NOMO-1 (cell line): ENCODE measurements around the gene PPP1R14B.

Source experiments
- DNase-seq, 2 experiments: peaks; one replicate each; lab custom pipeline; 2025; ENCODE audit not compliant: unreplicated experiment in 2 of 2; lab: John Stamatoyannopoulos, UW

The PPP1R14B gene

DNA sequence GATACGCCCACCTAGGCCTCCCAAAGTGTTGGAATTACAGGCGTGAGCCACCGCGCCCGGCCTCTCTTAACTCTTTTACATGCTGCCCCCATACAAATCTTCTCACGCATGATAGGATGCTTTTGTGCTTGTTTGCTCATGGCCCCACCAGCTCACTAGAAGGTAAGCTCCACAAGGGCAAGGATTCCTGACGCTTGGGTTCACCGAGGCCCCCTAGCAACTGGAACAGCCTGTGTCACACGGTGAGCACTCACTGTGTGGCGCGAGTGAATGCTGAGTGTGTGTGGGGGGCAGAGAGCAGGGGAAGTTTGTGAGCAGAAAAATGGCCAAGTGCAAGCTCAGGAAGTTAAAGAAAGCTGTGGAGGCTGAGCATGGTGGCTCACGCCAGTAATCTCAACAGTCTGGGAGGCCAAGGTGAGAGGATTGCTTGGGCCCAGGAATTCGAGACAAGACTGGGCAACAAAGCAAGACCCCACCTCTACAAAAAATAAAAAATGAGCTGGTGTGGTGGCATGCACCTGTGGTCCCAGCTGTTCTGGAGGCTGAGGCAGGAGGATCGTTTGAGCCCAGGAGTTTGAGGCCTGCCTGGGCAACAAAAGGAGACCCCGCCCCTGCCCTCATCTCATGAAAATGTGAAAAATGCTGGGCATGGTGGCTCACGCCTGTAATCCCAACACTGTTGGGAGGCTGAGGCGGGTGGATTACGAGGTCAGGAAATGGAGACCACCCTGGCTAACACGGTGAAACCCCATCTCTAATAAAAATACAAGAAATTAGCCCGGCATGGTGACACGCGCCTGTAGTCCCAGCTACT, 35.4 kb upstream of the PPP1R14B start:
- no peak for DNase-seq

DNA sequence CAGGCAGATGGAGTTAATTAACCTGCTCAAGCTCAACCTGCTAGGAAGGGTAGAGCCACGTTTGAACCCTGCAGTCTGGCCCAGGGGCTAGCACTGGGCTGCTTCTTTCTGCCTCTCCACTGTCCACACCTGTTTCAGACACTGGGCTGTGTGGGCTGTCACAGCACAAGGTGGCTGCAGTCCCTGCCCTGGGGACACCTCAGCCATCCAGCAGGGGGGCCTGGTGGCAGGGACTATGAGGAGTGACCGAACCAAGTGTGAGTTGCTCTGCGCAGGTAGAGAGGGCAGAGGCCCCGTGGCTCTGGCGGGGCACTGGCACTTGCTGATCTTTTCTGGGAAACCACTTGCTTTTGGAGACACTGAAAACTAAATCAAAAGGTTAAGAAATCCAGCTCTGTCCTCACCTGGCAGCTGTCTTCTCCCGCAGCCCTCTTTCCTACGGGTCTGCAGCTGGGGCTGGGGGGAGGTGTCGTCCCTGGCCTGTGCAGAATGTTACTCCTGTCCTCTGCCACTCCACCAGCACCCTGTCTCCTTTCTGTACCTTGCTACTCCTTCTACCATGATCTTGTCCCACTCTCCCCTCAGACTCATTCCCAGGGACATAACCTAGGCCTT, 31.9 kb upstream of the PPP1R14B start:
- no peak for DNase-seq

DNA sequence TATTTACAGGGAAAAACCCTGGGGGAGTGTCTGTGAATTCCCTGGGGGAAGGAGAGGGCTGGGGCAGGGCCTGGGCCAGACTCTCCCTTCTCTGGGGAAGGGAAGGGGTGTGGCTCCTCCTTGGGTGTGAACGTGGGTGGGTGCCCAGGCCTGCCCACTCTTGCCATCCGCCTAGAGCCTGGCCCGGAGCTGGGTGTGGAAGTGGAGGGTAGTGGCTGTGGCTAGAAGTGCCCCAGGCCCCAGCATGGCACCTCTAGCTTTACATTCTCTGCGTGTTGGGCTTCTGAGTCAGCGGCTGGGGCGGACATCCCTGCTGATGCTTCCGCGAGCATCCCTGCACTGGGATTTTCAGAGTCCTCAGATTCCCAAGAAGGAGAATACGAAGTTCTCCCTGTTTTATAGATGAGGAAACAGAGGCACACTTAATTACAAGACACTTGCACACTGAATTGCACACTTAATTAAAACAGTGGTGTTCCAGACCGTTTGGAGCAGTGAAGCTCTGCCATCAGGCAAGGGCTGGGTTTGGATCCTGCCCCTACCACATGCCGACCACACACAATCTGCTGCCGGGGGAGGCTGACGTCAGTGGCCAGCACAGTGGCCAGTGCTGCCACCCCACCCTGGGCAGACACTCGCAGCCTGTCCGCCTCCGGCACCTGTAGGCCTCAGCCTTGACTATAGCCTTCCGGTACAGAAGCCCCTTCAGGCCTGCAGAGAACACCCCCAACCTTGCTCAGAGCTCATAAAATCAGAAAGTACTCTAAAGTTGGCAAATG, 30.1 kb upstream of the PPP1R14B start:
- no peak for DNase-seq

DNA sequence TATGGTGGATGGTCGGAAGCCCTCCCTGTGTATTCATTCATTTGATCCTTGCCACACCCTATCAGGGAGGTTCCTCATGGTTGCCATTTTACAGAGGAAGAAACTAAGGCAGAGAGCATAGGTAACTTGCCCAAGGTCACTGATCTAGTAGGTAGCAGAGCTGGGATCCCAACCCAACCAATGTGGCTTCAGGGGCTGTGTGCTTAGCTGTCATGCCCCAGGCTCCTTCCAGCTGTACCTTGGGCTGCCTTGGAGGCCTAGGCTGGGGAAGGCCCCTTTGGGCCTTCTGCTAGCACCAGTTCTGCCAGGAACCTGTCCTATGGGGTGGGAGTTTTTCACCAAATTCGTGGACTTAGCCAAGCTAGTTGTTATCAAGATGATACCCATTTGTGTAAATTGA, 29.1 kb upstream of the PPP1R14B start:
- no peak for DNase-seq

DNA sequence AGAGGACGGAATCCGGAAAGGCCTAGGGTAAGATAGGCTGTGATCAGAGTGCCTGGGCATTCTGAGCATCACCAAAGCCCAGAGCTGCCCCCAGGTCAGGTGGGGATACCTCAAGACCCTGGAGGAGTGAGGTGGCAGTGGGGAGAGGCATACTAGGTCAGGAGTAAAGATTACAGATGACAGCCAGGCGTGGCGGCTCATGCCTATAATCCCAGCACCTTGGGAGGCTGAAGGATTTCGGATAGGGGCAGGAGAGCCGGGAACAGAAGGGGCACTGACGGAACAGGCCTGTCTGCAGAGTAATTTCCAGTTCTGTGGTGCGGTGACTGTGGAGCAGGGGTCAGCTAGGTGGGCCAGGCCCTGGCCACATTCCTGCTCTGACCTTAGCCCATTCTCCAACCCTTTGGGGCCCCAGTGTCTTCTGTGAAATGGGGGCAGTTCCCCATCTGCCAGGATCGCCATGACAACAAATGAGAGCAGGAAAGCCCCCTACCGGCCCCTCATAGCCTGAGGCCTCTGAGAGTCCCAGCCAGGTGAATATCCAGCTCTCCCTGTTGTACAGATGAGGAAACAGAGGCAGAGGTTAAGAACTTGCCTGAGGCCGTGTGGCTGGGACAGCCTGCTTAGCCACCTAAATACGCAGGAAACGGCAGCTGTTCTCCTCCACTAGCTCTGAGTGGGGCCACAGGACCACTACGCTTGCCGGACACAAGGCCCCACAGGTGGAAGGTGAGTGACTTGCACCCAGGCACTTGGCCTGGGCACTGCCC, 28.5 kb upstream of the PPP1R14B start:
- DNase-seq, result no peak

DNA sequence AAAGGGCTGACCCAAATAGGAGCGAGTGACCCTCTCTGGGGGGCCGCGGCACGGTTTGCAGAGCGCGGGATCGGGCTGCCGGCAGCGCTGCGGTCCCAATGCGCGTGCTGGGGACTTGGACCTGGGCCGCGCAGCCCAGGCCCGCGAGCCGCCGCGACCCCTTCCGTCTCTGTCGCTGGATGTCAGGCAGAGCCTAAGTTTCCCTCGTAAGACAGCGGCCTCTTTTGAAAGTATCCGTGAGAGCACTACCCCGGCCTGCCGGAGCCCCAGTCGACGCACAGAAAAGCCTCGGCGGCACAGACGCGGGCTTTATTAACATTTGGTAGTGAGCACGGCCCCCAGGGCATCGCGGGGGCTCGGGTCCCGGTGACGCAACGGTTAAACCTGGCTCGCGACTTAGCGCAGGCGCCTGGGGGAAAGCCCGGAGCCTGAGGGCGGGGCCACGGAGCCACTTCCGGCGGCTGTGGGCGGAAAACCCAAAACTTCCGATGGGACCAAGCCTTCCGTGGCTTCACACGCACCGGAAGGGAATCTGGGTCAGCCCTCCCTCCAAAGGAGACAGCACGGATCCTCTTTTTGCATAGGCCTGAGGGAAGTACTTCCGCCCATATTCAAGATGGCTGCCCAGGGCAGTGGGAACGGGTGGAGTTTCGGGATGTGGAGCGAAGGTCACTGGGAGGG, 22.9 kb upstream of the PPP1R14B start:
- peak; percentile 98 to 99 for DNase-seq

DNA sequence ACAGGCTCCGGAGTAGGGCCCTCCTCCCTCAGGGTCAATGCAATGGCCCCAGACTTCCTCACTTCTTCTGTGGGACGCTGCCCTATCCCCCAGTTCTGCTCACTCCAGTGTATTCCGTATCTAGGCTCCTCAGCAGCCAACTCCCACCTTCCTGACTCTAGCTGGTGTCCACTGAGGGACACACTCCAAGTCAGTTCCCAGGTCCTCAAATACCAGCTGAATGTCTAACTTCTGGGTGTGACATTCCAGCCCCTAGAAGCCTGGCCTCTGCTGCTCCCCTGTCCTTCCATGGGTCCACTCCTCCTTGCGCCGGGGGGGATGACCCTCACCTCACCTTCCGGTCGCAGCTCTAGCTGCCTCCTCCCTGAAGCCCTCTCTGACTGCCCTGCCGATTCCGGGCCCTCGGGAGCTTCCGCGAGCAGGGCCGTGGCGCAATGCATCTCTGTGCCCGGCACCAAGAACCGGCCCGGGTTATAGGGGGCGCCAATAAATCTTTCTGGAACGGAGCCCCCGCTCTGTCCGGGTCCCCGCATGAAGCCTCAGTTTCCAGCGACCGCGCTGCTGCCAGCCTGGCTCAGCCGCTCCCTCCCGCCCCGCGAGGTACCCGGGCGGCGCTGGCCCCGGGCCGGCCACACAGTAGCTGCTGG, 22.3 kb upstream of the PPP1R14B start:
- peak; percentile 37 to 59 for DNase-seq

DNA sequence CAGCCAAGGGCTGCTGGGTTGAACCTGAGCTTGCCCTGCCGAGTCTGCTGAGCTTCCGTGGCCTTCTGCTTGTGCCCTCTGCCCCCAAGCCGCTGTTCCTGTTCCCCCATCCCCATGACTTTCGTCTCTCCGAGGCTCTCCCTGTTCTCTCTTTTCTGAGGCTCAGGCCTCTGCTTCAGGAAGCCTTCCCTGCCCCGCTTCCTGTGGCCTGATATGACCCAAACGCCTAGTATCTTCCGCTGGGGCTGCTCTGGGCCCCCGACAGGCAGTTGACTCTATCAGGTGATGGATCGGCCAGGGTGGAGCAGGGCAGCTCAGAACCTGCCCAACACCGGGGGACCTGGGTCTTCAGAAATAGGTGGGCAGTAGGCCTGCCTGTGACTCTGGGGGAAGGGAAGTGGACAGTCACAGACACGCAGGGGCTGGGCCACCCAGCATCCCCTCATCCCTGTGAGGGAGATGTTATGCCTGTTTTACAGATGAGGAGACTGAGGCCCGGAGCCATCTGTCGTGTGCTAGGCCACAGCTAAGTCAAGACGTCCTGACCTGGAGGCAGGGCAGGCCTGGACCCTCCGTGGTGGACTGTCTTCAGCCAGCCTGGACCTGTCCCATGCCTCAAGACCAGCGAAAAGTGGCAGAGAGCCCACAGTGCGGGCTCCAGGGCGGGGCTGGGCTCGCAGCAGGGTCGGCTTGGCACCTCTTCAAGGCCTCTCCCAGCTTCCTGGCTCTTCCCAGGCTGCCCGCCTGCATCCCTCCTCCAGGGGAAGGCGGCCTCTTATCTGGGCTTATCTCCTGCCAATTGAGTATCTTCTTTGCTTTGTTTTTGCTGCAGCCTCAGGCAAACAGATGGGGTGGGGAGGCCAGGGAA, 21.5 kb upstream of the PPP1R14B start:
- peak in 1 of 2 experiments; percentile 35 for DNase-seq

DNA sequence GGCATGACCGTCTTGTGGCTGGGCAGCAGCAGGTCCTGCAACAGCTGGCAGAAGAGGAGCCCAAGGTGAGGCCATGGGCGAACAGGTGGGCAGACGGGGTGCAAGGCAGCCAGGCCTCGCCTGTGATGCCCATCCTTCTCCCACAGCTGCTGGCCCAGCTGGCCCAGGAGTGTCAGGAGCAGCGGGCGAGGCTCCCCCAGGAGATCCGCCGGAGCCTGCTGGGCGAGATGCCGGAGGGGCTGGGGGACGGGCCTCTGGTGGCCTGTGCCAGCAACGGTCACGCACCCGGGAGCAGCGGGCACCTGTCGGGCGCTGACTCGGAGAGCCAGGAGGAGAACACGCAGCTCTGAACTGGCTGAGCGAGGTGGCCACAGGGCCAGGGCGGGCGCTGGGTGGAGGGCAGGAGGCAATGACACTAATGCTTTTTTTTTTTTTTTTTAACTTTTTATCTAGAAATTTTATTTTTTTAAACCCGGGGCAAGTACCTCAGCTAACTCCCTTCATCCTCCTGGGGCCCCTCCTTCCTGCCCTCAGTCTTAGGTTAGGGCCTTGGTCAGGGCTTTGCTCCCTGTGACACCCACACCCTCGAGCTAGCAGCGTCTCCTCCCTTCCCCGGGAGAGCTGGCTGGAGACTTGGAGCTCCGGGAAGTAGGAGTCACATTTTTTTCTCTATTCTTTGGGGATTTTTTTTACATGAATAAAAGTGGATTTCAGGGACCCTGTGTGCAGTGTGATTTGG, 20.6 kb upstream of the PPP1R14B start:
- no peak for DNase-seq

DNA sequence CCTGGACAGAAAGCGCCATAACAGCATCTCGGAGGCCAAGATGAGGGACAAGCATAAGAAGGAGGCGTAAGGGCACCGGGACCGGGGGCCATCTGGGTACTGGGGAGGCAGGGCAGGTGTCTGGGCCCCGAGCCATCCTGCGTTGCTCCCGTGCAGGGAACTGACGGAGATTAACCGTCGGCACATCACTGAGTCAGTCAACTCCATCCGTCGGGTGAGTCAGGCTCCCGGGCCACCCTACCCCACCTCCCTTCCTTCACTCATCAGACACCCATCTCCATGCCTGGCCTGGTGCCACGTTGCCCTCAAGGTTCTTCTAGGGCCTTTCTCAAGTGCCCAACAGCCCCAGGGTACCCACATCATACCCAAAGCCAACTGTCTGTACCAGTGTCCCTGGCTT, 19.6 kb upstream of the PPP1R14B start:
- DNase-seq, result no peak

DNA sequence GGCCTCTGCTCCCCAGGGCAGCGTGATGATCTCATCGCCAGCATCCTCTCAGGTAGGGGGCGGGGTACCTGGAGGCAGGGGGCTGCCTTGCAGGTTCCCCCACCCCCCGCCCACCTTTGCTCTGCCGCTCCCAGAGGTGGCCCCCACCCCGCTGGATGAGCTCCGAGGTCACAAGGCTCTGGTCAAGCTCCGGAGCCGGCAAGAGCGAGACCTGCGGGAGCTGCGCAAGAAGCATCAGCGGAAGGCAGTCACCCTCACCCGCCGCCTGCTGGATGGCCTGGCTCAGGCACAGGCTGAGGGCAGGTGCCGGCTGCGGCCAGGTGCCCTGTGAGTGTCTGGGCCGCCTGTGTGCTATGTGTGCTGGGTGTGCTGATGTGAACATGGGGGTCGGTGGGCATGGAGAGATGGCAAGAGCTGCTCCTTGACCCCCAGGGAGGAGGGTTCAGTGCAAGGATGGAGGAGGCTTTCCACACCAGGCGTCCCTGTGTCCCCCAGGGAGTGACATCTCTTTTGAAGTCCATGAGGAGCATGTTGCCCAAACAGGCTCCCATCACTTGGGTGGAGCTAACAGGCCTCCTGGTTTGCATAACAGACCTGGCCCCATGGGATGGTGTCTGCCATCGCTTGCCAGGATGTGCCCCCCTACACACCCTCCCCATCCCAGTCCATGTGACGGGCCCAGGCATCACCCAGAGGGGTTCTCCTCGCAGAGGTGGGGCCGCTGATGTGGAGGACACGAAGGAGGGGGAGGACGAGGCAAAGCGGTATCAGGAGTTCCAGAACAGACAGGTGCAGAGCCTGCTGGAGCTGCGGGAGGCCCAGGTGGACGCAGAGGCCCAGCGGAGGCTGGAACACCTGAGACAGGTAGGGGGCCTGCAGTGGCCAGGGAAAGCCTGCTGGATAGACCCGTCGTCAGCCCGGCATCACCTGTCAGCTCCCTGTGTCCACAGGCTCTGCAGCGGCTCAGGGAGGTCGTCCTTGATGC, 18.7 kb upstream of the PPP1R14B start:
- DNase-seq, result no peak

DNA sequence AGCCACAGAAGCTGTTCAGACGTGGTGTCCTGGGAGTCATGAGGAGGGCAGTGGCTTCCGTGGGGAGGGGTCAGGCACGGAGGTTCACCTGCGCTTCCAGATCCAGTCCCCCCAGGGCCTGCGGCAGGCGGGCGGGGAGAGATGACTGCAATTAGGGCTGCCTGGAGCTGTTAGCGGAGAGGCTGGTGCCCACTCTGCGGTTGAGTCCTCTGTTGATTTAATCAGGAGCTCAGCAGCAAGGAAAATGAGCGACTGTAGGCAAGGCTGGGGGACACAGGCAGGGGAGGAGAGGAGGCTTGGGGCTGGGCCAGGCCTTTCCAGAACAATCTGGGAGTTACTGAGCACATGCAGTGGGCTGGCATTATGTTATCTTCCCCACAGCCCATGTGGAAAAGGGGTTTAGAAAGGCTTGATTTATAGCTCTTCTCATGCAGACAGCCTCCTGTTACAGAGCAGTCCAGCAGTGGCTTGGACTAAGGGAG, 17.7 kb upstream of the PPP1R14B start:
- DNase-seq, result no peak

DNA sequence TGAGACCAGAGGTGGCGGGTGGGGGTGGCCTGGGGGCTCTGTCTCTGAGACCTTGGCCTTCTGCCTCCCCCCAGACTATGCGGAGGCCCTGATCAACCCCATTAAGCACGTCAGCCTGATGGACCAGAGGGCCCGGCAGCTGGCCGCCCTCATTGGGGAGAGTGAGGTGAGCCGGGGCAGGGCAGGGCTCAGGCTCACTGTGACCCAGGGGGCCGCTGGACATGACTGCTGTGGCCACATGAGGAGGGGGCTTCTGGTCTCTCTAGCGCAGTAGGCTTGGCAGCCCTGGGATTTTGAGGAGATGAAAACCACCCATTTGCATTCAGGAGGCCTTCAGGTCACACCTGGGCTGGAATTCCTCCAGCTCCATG, 17.2 kb upstream of the PPP1R14B start:
- DNase-seq, result no peak

DNA sequence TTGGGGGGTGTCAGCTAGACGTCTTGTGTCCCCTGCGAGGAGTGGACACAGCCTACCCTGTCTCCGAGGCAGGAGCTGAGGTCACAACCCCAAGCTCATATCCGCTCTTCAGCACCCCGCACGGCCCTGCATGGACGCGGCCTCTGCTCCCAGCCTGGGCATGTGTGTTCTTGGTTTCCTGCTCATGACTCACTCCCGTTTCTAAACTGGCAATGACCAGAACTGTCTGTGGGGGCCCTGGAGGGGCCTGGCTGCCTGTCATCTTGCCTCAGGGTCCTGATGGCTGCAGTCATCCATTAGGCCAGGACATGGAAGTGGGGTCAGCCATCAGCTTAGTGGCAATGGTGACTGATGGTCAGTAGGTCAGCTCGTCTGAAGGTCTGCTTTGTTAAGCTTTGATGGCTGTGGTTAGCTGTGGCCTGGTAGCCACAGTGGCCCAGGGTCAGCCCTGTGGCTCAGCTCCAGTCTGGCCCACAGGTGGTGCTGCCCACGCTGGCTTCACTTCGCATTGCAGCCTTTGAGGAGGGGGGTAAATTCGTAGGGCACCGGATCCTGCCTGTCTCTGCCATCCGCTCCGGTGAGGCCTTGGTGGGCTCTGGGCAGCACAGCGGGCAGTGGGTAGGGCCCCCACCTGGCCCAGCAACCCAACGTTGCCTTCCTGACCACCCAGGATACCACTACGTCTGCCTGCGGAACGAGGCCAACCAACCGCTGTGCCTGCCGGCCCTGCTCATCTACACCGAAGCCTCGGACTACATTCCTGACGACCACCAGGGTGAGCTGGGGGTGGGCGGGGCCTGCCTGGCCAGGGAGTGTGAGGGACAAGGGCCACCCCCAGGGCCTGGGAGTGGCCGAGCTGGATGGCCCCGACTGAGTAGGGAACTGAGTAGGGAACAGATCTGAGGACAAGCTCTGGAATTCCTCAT, 16.5 kb upstream of the PPP1R14B start:
- DNase-seq, result no peak

DNA sequence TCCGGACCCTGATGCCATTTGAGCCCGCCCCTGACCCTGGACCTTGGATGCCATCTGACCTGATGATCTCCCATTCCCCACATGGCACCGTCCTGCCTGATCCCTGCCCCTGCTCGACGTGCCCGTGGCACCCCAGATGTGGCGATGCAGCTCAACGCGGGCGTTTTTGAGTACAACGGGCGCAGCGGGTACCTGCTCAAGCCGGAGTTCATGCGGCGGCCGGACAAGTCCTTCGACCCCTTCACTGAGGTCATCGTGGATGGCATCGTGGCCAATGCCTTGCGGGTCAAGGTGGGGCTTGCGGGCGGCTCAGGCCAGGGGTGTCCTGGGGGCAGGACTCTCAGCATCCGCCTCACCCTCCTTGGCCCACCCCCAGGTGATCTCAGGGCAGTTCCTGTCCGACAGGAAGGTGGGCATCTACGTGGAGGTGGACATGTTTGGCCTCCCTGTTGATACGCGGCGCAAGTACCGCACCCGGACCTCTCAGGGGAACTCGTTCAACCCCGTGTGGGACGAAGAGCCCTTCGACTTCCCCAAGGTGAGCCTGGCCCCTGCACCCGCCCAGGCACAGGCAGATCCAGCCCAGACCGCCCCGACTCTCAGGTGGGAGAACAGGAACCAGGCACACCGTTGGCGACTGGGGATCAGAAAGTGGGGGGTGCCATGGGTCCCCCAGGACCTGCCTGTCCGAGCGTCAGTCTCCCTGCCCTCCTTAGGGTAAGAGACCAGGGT, 15.7 kb upstream of the PPP1R14B start:
- no peak for DNase-seq
